Heart left ventricle (tissue), 13 donors: ENCODE results near the gene CDC14B.

ENCODE experiments used
- CTCF ChIP-seq, 12 donors: fragments of 200-600 bp; sonication (generic) in 4 of 12; IDR thresholded peaks; one replicate each; pipeline versions ENCODE4 v1.5.0 to v1.8.0; 2018 to 2022; ENCODE audit warnings: antibody characterized with exemption in 12 of 12, mild to moderate bottlenecking in 5 of 12
- POLR2A ChIP-seq, 2 donors: fragments of 450-650 bp; IDR thresholded peaks; one replicate each; pipeline ENCODE4 v1.6.1; 2017; ENCODE audit warnings: antibody characterized with exemption in 2 of 2, mild to moderate bottlenecking in 2 of 2, moderate library complexity in 2 of 2
- donor health status: ischemic (EF 13 %, LVEDD 7.1; RV severe dilation, severe dysfunction).
- donor health status: DM: no; HTN: yes; CAD: no.
- donor health status: DM: no; HTN: no; CAD: no.
- donor health status: ischemic (EF 25% LVEDD 6.9; RV normal size, moderate dysfunction).
- donor health status: ischemic (EF 25% LVEDD 5.7; RV mildly dilated, moderate dysfunction).
- donor health status: ischemic (EF 35%, LVEDD 5.7; RV mildly dilated, moderate dysfunction).
- donor health status: nonischemic (EF 11% LVEDD 7.7; RV severe dilation, severe dysfunction).
- donor health status: DM: yes; HTN: yes; CAD: no.
- donor health status: PGD.
- donor health status: ischemic (EF 29% LVEDD 5.4; RV normal size, mild dysfunction).
- donor health status: nonischemic (EF 23%, LVEDD 6.1; RV moderate dilation, normal function).

DNA sequence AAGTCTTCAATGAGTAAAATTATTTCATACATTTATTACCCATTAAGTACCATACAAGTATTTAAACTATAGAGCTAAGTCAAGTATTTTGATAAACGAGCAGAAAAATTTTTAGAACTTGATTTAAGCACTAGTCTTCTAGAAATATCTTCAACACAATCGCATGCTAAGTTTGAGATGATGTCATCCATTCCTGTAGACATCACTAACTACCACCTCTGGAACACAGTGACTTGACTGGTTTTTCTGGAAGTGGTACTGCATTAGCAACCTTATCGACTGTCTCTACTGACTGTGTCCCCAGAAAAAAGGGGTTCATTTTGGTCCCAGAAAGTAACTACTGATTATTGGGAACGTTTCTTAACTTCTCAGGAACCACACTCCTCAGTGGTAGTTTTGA lies 69.0 kb downstream of the CDC14B start:
- TF ChIP-seq CTCF (IDR thresholded peaks at IDR 0.05) (no peak), POLR2A (IDR thresholded peaks at IDR 0.05) (no peak)
